Mesenchymal stem cell (in vitro differentiated cells and primary cell): Measurements from ENCODE around the gene PSMF1.

Experiments used
- DNase-seq: peaks from one replicate; pipeline ENCODE4 v3.0.0-alpha.2; 2013
- H2AFZ ChIP-seq: one replicate; pipeline ENCODE4 v1.6.1; 2013; ENCODE audit warnings: low read depth, mild to moderate bottlenecking, control low read depth, inconsistent platforms, low read length, moderate library complexity
- H2AK5ac ChIP-seq: 2 replicates; pipeline ENCODE4 v1.6.1; 2013; ENCODE audit warnings: low read length, moderate library complexity, mild to moderate bottlenecking, inconsistent platforms; ENCODE audit not compliant: severe bottlenecking
- H2BK120ac ChIP-seq: one replicate; pipeline ENCODE4 v1.6.1; 2013; ENCODE audit warnings: low read depth, mild to moderate bottlenecking, inconsistent platforms, low read length, moderate library complexity
- H2BK12ac ChIP-seq, 2 experiments: one replicate each; pipeline ENCODE4 v1.6.1; 2013; ENCODE audit warnings: inconsistent platforms in 2 of 2, low read length in 2 of 2, mild to moderate bottlenecking in 2 of 2, moderate library complexity in 2 of 2, control low read depth in 1 of 2
- H2BK15ac ChIP-seq: one replicate; pipeline ENCODE4 v1.6.1; 2013; ENCODE audit warnings: mild to moderate bottlenecking, low read depth, inconsistent platforms; ENCODE audit not compliant: poor library complexity, severe bottlenecking
- H2BK5ac ChIP-seq: 2 replicates; pipeline ENCODE4 v1.6.1; 2013; ENCODE audit warnings: low read depth, mild to moderate bottlenecking, low read length, control low read depth, inconsistent platforms; ENCODE audit not compliant: poor library complexity, severe bottlenecking
- H3K14ac ChIP-seq, 2 experiments: one replicate each; pipeline ENCODE4 v1.6.1; 2013; ENCODE audit warnings: inconsistent platforms in 2 of 2, low read length in 2 of 2, control low read depth in 1 of 2, mild to moderate bottlenecking in 1 of 2, moderate library complexity in 1 of 2
- H3K18ac ChIP-seq, 2 experiments: one replicate each; pipeline ENCODE4 v1.6.1; 2013; ENCODE audit warnings: inconsistent platforms in 2 of 2, low read length in 2 of 2, control low read depth in 1 of 2, low read depth in 1 of 2, mild to moderate bottlenecking in 1 of 2
- H3K23ac ChIP-seq, 2 experiments: one replicate each; pipeline ENCODE4 v1.6.1; 2013; ENCODE audit warnings: inconsistent platforms in 2 of 2, low read length in 2 of 2, mild to moderate bottlenecking in 2 of 2, moderate library complexity in 2 of 2, control low read depth in 1 of 2
- H3K27ac ChIP-seq: 2 replicates; pipeline ENCODE4 v1.5.1; 2013; ENCODE audit warnings: mild to moderate bottlenecking, moderate library complexity, low read length, control low read depth, inconsistent platforms; ENCODE audit not compliant: poor library complexity, severe bottlenecking
- H3K27me3 ChIP-seq, 2 experiments: 2 replicates each; pipeline versions ENCODE4 v1.6.1 to v1.7.0; 2013; ENCODE audit warnings: low read length in 2 of 2, mild to moderate bottlenecking in 2 of 2, moderate library complexity in 2 of 2, control low read depth in 1 of 2, inconsistent platforms in 1 of 2; ENCODE audit not compliant: control insufficient read depth in 1 of 2, insufficient read depth in 1 of 2
- H3K36me3 ChIP-seq, 2 experiments: 2 replicates each; pipeline versions ENCODE4 v1.6.1 to v1.7.0; 2013; ENCODE audit warnings: low read length in 2 of 2, control low read depth in 1 of 2, inconsistent platforms in 1 of 2, low read depth in 1 of 2, mild to moderate bottlenecking in 1 of 2; ENCODE audit not compliant: insufficient read depth in 2 of 2, control insufficient read depth in 1 of 2
- H3K4ac ChIP-seq, 2 experiments: one replicate each; pipeline ENCODE4 v1.6.1; 2013; ENCODE audit warnings: inconsistent platforms in 2 of 2, low read length in 2 of 2, mild to moderate bottlenecking in 2 of 2, moderate library complexity in 2 of 2, control low read depth in 1 of 2, low read depth in 1 of 2
- H3K4me1 ChIP-seq: 2 replicates; pipeline ENCODE4 v1.6.1; 2013; ENCODE audit warnings: low read depth, low read length, control low read depth; ENCODE audit not compliant: control insufficient read depth, insufficient read depth
- H3K4me2 ChIP-seq: 2 replicates; pipeline ENCODE4 v1.6.1; 2013; ENCODE audit warnings: low read length, mild to moderate bottlenecking, inconsistent platforms; ENCODE audit not compliant: poor library complexity, severe bottlenecking
- H3K4me3 ChIP-seq, 2 experiments: 2 replicates each; pipeline versions ENCODE4 v1.5.1 to v1.7.0; 2013; ENCODE audit warnings: low read length in 2 of 2, mild to moderate bottlenecking in 2 of 2, control low read depth in 1 of 2, low read depth in 1 of 2; ENCODE audit not compliant: insufficient read depth in 1 of 2
- H3K79me1 ChIP-seq: replicated peaks from 2 replicates; pipeline ENCODE4 v1.6.1; 2013; ENCODE audit warnings: mild to moderate bottlenecking, control low read depth, low read length, inconsistent platforms; ENCODE audit not compliant: poor library complexity, severe bottlenecking
- H3K9ac ChIP-seq: 2 replicates; pipeline ENCODE4 v1.7.0; 2013; ENCODE audit warnings: mild to moderate bottlenecking, low read length, moderate library complexity
- H3K9me3 ChIP-seq: 2 replicates; pipeline ENCODE4 v1.7.0; 2013; ENCODE audit warnings: mild to moderate bottlenecking, low read length; ENCODE audit not compliant: control insufficient read depth
- H4K8ac ChIP-seq: one replicate; pipeline ENCODE4 v1.6.1; 2013; ENCODE audit warnings: inconsistent platforms, mild to moderate bottlenecking, low read length, moderate library complexity
- H4K91ac ChIP-seq: one replicate; pipeline ENCODE4 v1.6.1; 2013; ENCODE audit warnings: mild to moderate bottlenecking, low read length, inconsistent platforms
- WGBS: methylation state at CpG from one replicate; pipeline ENCODE4 v1.1.7; 2013; ENCODE audit warnings: mixed read lengths; 5-methylcytosine and 5-hydroxymethylcytosine counted together

Gene PSMF1

GRCh38 chr20:1207293-1207878, 89.0 kb downstream of the PSMF1 start:
- no peak overlapping the region for H3K14ac ChIP-seq
- no peak overlapping the region for H3K18ac ChIP-seq
- H3K23ac ChIP-seq: no peak overlapping the region
- no peak overlapping the region for H2BK120ac ChIP-seq
- H3K4me3 ChIP-seq: no peak overlapping the region
- no peaks in the 10 kb centered on the region for H3K79me1 ChIP-seq
- H3K9me3 ChIP-seq: no peaks in the 10 kb centered on the region
- no peak overlapping the region for H4K8ac ChIP-seq
- no peak overlapping the region for H2BK5ac ChIP-seq
- no peak overlapping the region for H2BK15ac ChIP-seq
- no peak overlapping the region for H2BK12ac ChIP-seq
- no peak overlapping the region for H3K4ac ChIP-seq
- H3K9ac ChIP-seq: no peak overlapping the region
- no peak overlapping the region for H3K4me2 ChIP-seq
- no peak overlapping the region for H2AK5ac ChIP-seq
- H4K91ac ChIP-seq: no peak overlapping the region
- H3K27me3 ChIP-seq: peaks cover 49 to 53% of the 10 kb centered on the region in 2 experiments
- no peak for DNase-seq
- 94% methylated on average over 2 of the region's 3 CpGs for WGBS
- H3K27ac ChIP-seq: no peak overlapping the region
- no peaks in the 10 kb centered on the region for H3K4me1 ChIP-seq
- H2AFZ ChIP-seq: no peak overlapping the region
- no peaks in the 10 kb centered on the region for H3K36me3 ChIP-seq

GRCh38 chr20:1209447-1210387, 91.3 kb downstream of the PSMF1 start:
- H3K4ac ChIP-seq: no peak overlapping the region
- no peaks in the 10 kb centered on the region for H3K9me3 ChIP-seq
- no peak overlapping the region for H3K9ac ChIP-seq
- no peak overlapping the region for H4K8ac ChIP-seq
- DNase-seq: peak; percentile 40
- 50% methylated on average over 4 of the region's 5 CpGs for WGBS
- no peaks in the 10 kb centered on the region for H3K4me1 ChIP-seq
- peaks cover 34 to 43% of the 10 kb centered on the region in 2 experiments for H3K27me3 ChIP-seq
- H2BK15ac ChIP-seq: no peak overlapping the region
- H3K14ac ChIP-seq: no peak overlapping the region
- H2BK12ac ChIP-seq: no peak overlapping the region
- H4K91ac ChIP-seq: no peak overlapping the region
- H3K18ac ChIP-seq: no peak overlapping the region
- no peak overlapping the region for H3K23ac ChIP-seq
- no peak overlapping the region for H2BK120ac ChIP-seq
- H3K79me1 ChIP-seq: no peaks in the 10 kb centered on the region
- no peak overlapping the region for H3K27ac ChIP-seq
- H3K4me2 ChIP-seq: no peak overlapping the region
- no peaks in the 10 kb centered on the region for H3K36me3 ChIP-seq
- H2AFZ ChIP-seq: no peak overlapping the region
- H3K4me3 ChIP-seq: no peak overlapping the region
- no peak overlapping the region for H2AK5ac ChIP-seq
- H2BK5ac ChIP-seq: no peak overlapping the region

DNA sequence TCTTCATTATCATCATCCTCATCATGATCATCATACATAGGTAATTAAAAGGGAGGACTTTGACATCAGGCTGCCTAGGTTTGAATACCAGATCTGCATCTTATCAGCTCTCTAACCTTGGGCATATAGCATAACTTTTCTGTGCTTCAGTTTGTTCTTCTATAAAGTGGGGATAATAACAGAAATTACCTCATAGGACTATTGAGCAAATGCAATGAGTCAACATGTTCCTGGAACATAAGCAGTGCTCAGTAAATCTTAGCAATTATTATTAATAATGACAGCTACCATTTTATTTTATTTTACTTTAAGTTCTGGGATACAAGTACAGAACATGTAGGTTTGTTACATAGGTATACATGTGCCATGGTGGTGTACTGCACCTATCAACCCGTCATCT, 92.1 kb downstream of the PSMF1 start:
- 100% methylated on average over 1 of the region's 1 CpG for WGBS
- H3K18ac ChIP-seq: no peak overlapping the region
- no peak for DNase-seq
- H2BK15ac ChIP-seq: no peak overlapping the region
- no peak overlapping the region for H2BK12ac ChIP-seq
- no peak overlapping the region for H4K8ac ChIP-seq
- H3K79me1 ChIP-seq: no peaks in the 10 kb centered on the region
- peaks cover 32 to 50% of the 10 kb centered on the region in 2 experiments for H3K27me3 ChIP-seq
- H3K23ac ChIP-seq: no peak overlapping the region
- H2AK5ac ChIP-seq: no peak overlapping the region
- no peaks in the 10 kb centered on the region for H3K4me1 ChIP-seq
- H3K9me3 ChIP-seq: no peaks in the 10 kb centered on the region
- no peak overlapping the region for H3K27ac ChIP-seq
- H4K91ac ChIP-seq: no peak overlapping the region
- H2BK5ac ChIP-seq: no peak overlapping the region
- H3K14ac ChIP-seq: no peak overlapping the region
- H3K36me3 ChIP-seq: no peaks in the 10 kb centered on the region
- no peak overlapping the region for H3K4me2 ChIP-seq
- no peak overlapping the region for H3K4ac ChIP-seq
- no peak overlapping the region for H2AFZ ChIP-seq
- no peak overlapping the region for H3K9ac ChIP-seq
- H2BK120ac ChIP-seq: no peak overlapping the region
- no peak overlapping the region for H3K4me3 ChIP-seq

- H2BK12ac ChIP-seq: no peak overlapping the region
- no peak overlapping the region for H2BK120ac ChIP-seq
- H2AK5ac ChIP-seq: no peak overlapping the region
- no peak overlapping the region for H3K9ac ChIP-seq
- no peak for DNase-seq
- peaks cover 27 to 51% of the 10 kb centered on the region in 2 experiments for H3K27me3 ChIP-seq
- H3K23ac ChIP-seq: no peak overlapping the region
- H3K4me2 ChIP-seq: no peak overlapping the region
- no peak overlapping the region for H3K4me3 ChIP-seq
- H3K14ac ChIP-seq: no peak overlapping the region
- H4K8ac ChIP-seq: no peak overlapping the region
- no peak overlapping the region for H3K18ac ChIP-seq
- H2AFZ ChIP-seq: no peak overlapping the region
- H3K79me1 ChIP-seq: no peaks in the 10 kb centered on the region
- no peaks in the 10 kb centered on the region for H3K4me1 ChIP-seq
- no peaks in the 10 kb centered on the region for H3K9me3 ChIP-seq
- no peaks in the 10 kb centered on the region for H3K36me3 ChIP-seq
- no peak overlapping the region for H2BK5ac ChIP-seq
- H3K4ac ChIP-seq: no peak overlapping the region
- no peak overlapping the region for H4K91ac ChIP-seq
- no peak overlapping the region for H2BK15ac ChIP-seq
- H3K27ac ChIP-seq: no peak overlapping the region
These were observed 93.6 kb downstream of the PSMF1 start for GRCh38 chr20:1212023-1212422.
